Activated naive CD4-positive, alpha-beta T cell treated with Interleukin-2 at 50 U/mL for 16 hours (primary cell): ENCODE data around the gene IDH3A.

Experiments
- DNase-seq: peaks from one replicate; pipeline ENCODE4 v3.0.0-alpha.2; 2020

The IDH3A gene

DNA sequence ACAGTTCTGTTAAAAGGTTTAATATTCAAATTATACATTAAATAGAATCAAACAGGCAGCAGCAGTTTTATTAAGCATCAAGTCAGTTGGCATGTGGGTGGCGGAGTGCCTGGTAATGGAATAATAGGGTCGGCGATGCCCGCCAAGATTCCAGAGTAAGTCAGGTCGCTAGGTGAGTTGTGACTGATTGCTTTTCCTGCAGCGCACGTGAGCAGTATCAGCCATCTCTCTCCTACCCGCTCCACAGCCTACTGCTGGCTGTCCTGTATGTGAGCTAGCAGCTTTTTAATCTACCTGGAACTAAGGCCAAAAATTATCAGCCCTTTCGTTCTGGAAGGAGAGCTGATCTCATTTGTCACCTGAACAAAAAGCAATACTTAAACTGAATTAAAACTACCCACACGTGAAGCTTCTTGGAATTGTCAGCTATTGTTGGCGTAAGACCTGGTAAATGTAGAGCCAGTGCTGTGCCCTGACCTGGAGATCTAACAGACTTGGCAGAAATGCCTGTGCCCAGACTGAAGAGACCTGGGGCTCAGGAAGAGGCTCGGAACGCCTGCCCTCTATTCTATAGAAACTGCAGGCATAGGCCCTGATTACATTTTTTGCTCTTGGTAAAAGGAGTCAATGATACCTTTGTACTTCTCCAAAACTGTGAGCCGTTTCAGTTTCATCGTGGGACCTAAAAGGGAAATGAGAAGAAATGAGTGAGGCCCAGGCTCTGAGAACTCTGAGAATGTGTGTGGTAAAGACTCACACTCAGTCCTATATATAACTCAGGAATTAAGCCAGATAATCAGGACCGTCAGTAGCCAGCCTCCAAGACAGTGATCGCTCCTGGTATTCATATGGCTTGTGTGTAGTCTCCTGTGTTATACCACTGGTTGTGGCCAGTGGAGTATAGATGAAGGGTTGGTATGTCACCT, 21.9 kb downstream of the IDH3A start:
- no peak for DNase-seq

DNA sequence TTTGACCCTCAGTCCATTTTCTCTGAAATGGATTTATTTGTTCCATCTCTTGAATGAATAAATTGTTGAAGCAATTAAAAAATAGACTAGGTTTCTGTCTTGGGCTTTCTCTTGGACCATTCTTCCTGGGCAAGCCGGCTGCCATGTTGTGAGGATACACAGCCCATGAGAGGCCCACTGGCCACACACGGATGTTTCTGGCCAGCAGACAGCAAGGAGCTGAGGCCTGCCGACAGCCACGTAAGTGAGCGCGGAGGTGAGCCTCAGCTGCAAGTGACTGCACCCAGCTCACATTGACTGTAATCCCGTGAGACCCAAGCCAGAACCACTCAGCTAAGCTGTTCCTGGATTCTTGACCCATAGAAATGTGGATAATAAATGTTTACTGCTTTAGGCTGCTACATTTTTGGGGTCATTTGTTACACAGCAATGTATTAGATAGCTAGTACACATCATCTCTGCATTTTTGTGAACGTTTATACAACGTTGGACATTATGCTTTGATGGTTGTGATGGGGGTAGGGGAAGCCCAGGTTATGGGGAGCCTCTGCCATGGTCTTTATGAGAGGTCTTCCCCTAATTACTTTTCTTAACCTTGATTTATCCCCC, 22.8 kb downstream of the IDH3A start:
- DNase-seq, result no peak

DNA sequence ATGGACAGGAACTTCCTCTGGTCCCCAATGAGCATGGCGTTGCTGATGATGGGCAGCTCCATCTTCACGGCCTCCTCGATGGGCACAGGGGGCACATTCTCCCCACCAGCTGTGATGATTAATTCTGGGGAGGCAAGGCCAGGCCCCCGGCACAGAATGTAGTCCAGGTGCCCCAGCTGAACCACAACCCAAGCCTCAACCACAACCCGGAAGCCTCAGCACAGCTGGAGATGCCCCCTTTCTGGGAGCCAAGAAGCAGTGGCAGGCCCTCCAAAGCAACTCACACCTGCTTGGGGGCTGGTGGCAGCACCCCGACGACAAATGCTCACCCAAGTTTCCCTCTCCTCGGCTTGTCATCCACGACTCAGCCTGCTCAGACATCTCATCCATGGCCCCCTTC, 25.2 kb downstream of the IDH3A start:
- no peak for DNase-seq

DNA sequence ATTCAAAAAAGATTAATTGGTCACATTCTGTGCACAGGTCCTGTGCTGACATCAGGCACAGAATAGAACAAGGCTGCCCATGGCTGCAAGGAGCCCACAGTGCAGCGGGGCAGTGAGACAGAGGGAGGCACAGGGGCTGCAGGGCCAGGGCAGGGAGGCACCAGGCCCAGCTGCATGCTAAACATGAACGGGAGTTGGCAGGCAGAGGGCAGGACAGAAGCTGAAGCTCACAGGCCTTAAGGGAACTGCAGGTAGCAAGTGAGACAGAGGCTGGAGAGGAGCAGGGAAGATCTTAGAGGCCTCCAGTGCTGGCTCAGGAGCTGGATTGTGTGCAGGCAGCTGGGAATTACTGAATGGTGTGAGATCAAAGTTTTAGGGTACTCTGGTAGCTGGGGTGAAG, 26.2 kb downstream of the IDH3A start:
- DNase-seq, result no peak

DNA sequence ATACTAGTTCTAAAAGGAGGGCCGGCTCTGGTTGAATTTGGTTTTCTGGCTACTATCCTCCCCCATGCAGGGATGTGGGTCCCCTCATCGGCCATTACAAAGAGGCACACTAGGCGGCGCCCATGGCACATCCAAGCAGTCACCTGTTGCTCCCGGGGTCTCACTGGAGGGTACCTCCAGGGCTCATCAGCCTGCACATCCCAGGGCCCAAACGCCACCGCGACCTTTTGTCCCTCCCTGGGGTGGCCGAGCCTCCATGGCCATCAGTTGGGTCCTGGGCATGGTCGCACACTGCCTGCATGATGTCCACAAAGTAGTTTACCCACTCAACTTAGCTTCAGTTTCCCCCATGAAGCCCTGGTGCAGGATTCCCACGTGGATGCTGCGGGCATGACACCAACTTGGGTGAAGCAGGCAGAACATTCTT, 28.3 kb downstream of the IDH3A start:
- peak; percentile 31 for DNase-seq

DNA sequence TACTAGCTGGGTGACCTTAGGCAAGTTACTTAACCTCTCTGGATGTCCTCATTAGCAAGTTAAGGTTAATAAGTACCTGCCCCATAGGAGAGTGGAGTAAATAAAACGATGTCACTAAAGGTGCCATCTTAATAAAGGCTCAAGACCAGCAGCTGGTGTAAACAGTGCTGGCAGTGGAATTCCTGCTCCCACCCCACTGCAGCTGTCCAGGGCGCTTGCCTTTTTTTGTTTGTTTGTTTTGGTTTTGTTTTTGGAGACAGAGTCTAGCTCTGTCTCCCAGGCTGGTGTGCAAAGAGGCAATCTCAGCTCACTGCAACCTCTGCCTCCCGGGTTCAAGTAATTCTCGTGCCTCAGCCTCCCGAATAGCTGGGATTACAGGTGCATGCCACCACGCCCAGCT, 28.9 kb downstream of the IDH3A start:
- DNase-seq, result no peak

DNA sequence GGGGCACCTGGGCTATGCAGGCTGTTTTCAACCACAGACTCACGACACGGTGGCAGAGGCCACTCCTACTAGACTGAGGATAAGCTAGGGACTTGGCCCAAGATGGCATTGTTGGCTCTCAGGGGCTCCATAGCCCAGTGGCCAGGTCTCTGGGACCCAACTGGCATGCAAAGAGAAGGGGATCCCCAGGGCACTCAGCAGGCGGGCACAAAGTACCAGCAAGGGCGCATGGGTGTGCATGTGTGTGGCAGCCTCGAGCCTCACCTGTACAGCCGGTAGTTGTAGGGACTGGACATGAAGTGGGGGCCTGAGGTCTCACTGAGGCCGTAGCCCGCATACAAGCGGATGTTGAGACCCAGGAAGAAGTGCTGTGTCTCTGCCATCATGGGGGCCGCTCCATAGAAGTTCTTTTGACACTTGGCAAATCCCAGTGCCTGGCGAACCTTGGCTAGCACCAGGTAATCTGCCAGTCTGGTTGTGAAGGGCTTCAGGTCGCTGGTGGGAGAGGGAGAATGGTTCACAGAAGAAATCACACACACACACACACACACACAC, 30.2 kb downstream of the IDH3A start:
- no peak for DNase-seq

DNA sequence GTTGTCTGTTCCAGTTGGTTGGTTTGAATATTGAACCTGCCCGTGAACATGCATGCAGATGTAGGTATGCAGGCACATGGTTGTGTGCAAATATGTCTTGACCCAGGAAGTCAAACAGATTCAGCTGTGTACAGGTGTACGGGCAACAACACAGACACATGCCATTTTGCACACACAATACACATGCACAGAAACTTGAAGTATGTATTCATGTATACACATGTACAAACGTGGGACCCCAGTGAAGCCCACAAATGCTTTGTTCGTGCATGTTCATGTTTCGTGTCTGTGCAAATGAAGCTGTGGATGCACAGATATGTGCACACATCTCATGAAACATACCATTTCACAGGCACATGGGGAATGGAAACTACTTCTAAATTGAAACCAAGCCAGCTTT, 30.7 kb downstream of the IDH3A start:
- no peak for DNase-seq

DNA sequence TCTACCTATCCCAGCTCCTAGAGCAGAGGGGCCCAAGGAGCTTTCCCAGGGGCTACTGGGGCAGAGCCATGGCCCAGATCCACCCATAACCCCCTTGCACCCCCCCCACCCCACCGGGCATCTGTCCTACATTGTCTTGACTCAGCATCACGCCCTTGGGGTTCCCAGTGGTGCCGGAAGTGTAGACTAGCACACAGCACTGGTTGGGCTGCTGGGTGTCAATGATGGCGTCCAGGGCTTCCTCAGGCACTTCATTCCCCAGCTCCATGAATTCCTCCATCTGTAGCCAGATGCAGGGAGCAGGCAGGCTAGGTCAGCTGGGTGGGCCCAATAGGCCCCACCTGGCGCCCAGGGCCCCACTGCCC, 33.2 kb downstream of the IDH3A start:
- DNase-seq, result no peak

DNA sequence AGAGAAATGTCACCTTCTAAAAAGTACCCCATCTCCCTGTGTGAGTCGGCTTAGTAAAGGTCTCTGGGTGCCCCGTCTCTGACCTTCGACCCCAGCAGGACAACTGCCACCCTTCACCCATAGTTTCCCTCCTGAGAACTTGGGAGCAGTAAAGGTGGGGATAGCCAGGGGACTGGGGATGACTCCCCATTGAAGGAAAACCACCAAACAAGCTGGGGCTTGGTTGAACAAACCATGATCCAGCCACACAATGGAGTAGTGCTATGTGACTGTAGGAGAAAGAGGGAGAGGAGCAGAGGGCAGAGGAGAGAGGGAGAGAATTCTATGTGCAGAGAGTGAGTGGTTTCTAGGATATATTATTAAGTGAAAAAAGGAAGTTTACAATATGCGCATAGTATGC, 33.7 kb downstream of the IDH3A start:
- DNase-seq, result no peak

DNA sequence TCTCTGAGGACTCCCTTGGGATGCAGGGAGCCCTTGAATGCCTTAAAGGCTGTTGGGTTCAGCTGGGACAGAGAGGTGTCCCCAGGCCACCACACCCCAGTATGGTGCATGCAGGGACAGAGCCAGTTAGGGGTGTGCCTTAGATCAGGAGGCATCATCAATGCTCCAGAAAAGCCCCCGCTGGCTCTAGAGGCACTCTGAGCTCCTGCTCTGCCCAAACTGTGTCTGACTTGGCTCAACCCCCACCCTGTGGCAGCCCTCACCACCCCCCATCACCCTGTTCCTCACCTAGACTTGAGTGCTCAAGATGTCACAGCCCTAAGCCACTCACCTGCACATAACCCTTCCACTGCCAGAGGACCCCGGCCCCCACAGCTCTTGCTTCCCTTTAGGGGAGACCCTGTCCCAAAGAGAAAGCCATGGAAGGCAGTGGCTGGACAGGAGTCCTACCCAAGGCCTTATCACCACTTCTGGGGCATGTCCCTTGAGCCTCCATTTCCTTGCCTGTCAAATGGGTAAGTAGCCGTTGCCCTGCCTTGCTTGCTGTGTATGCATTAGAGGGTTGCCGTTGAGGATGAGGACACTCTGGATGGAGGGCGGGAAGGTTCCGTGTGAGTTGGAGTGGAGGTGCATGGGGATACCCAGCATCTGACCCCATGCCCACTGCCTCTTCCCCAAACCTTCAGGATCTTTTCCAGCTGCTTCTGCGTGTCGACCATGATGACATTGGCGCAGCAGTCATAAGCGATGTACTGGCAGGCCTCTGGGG, 43.8 kb downstream of the IDH3A start:
- no peak for DNase-seq

DNA sequence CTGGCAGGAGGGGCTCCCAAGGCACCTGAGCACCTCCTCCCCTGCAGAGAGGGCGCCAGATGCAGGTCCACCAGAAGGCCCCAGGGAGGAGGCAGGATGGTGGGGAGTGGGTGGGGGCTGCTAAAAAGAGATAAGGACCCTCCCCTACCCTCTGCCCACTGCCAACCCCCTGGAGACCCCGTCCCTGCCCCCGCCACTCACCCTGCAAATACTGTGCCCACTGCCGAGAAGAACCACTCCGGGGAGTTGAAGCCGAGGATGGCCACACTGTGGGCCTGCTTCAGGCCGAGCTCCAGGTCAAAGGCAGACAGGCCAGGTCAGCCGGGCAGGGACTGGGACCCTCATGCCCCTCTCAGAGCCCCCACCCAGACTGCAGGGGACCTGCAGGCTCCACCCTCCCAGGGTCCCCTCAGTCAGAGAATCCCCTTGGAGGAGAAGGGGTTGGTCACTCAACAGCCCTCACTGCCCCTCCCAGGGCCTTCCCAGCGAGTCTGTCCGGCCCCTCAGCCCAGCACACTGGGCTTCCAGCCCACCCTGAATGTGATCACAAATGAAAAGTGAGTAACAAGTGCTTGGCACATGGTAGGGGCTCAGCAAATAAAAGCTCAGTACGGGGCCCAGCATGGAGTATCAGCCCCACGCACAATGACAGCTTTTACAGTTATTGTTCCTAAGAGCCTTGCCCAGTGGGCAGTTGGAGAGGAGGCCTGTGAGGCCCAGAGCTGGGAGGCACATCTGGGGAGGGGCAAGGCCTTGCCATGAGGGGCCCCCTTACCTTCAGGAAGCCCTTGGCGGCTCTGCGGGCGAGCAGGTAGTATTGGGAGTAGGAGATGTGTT, 44.8 kb downstream of the IDH3A start:
- no peak for DNase-seq

DNA sequence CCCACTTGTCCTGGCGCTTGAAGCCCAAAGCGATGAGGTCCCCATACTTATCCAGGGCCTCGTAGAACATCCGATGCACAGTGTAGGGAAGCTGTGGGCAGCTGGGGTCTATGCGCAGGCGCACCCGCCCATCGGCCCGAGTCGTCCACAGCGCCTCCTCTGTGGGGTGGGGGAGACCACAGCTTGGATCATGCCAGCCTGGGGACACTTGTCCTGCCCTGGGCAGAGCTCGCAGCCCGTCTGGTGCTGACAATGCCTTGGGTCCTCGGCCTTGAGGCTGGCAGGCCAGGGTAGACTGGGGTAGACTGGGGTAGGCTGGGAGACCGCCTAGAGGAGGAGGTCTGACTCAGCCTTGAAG, 45.4 kb downstream of the IDH3A start:
- no peak for DNase-seq

DNA sequence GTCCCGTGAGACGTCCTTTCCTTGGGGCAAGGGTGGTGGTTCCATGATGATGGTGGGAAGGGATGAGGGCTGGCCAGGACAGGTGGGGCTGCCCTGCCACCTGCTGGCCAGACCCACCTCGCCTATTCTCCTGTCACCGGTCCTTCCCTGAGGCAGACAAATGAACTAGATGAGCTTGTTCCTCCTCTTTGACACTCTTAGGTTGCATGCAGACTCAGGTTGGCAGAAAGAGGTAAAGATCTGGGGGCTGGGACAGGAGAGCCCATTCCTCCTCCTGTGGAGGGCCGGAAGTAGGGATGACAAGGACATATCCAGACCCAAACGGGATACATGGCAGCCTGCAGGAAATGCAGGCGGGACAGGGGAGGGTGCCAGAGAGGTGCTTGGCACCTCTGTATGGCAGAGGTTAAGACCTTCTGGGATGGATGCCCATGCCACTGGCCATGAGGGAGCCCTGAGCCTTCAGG, 46.6 kb downstream of the IDH3A start:
- peak; percentile 41 for DNase-seq

DNA sequence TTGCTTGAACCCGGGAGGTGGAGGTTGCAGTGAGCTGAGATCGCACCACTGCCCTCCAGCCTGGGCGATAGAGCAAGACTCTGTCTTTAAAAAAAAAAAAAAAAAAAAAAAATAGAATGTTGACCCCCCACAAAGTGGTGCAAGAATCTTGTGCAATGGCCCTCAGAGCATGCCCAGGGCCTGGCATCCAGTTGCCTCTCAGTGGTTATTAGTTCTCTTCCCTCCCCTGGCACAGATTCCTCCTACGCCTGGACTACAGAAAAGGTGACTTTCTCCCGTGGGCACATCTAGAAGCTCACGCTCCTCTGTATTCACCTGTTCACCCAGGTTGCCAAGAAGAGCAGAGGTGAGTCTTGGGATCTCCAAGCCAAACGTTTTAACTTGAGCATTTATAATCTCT, 48.5 kb downstream of the IDH3A start:
- no peak for DNase-seq

DNA sequence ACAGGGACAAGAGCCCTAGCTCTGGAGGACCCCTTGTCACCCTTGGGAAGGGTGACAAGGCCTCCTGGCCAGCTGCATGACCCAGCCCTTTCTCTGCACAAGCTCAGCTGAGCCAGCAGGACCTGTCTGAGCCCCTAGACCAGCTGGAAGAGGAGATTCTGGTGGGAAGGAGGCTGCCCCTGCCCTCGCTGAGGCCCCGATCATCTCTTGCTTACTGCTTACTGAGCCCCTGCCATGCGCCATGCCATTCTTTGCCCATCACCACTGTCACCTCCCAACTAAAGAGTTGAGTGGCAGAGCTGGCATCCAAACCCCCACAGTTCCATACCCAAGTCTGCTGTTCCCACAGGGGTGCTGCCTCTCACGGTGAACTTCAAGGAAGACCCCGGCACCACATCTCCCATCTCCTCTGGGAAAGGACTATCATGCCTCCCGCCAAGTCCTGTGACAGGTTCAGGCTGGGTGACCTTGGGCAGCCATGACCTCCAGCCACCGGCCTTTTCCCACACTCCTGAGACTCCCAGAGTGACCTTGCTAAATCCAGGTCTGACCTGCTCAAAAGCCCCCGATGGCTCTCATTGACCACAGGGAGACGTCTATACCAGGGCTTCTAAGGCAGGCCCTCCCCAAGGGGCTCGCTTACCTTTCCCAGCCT, 51.2 kb downstream of the IDH3A start:
- no peak for DNase-seq

DNA sequence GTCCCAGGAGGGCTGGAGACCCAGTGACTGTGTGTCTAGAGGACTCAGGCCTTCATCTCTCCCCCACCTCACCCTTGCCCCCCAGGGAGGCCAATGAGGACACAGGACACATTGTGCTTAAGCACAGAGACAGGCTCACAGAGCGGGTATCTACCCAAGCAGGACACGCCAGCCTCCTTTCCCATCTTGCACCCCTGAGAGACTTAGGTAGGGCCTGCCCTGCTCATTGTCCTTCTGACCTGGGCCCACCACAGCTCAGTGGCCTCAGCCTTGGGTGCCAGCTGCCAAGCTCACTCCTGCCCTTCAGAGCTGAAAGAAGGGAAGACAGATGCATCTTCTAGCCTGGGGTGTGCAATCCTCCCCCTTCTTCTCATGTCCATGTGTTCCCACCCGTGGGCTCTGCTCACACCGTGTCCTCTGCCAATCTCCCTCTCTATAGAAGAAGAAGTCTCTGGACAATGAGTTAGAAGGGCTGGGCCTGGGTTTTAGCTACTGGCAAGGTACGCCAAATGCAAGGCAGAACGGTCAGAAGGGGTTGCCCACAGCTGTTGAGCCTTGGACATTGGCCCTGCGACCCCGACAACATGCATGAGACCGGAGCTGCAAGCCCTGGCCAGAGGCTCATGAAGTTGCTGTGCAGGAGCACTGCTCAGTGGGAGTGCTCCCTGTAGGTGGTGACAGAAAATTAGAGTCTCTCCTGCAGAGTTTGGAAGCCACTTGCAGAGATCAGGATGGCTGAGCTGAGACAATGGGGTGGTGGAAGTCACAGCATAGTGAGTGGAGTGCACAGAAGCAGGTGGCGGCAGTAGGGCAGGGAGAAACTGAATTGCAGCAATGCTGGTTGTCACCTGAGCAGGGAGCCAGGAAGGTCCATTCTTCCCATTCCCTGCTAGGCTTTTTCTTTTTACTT, 52.4 kb downstream of the IDH3A start:
- no peak for DNase-seq

DNA sequence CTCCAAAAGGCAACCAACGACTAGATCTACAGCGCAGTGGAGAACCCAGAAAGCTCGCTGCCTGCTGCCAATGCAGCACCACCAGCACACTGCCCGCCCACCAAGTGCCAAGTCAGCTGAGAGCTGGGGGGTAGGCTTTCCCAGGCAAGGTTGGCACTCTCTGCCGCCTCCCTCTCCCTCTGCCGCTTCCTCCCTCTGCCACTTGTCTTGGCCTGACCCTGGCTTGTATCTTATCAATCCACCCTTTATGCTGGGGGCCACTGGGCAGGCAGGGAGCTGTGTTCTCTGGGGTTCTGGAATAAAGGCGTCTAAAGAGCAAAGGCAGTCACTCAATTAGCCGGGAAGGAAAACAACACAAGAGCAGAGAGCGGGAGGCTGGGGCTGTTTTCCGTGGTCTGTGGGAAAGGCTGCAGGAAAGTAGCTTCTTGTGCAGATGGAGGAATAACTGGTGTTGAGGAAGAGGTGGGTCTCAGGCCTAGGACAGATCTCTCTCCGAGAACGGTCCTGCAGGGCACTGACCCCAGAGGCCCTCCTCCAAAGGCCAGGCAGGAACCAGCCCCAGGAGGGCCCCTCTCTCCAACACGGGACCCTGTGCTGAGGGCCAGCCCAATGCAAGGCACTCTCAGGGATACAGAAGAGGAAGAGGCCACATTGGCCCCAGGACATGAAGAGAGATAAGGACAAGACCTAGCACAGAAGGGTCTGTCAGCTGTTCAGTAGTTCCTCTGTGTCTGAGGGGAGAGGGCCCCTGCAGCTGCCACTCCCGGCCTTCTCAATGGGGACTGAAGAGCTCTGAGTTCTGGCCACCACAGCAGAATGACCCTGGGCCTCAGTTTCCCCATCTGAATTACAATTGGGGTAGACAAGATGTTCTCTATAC, 54.4 kb downstream of the IDH3A start:
- DNase-seq, result no peak

DNA sequence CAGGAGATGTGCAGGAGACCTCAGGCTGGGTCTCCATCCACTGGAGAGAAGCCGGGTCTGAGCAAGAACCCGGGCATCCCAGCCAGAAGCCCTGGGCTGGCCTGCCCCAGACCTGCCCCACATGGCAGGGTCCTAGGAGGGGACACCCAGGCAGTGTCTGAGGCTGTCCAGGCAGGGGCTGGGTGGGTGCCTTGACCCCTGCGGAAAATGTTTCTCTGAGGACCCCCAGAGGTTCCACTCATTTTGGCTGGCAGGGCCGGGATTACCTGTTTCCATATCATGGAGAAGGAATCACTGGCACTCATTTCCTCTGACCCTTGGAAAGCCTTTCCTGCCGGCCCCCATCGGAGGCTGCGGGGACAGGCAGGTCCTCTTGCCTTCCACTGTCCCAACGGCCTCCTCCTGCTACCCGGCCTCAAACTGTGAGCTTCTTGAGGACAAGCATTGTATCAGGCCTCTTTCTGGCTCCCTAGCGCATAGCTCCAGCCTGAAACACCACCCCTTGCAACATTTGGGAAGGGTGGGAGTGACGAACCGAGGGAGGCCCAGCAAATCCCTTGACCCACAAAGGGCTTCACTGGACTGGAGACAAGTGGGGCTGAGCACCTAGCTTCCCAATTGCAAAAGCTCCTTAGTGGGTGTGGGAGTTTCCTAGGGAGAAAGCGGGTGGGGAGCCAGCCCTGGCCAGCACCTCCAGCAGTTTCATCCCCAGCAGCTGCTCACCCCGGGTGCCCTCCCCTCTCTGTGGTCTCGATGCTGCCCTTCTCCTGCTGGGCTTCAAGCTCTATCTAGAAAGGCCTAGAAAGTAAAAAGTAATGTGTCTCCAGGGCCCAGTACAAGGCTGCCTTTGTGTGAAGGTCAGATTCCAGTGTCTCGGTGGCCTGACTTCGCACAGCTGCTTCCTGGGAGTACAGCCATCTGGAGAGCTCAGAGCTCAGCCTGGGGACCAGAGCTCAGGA, 55.5 kb downstream of the IDH3A start:
- DNase-seq, result no peak
